Fibroblast of lung (primary cell): ENCODE data around the gene TMEM132E. TPM values are rescaled to one million over a fixed set of nuclear protein-coding genes. Genes with fewer than 3 reads are reported as not detected.

ENCODE experiments used
- DNase-seq, 2 donors: peaks; one replicate each; pipeline versions ENCODE4 v3.0.0 to v3.0.0-alpha.2; 2010; ENCODE audit warnings: low read depth in 2 of 2
- H2AFZ ChIP-seq: 2 replicates; pipeline ENCODE4 v1.5.1; 2012; ENCODE audit warnings: low read length, control low read depth, inconsistent platforms
- H3K27ac ChIP-seq: 2 replicates; pipeline ENCODE4 v1.5.1; 2011; ENCODE audit warnings: low read length, control low read depth; ENCODE audit not compliant: insufficient read depth
- H3K27me3 ChIP-seq: 2 replicates; pipeline ENCODE4 v1.5.1; 2011; ENCODE audit warnings: mild to moderate bottlenecking, low read length; ENCODE audit not compliant: control insufficient read depth, insufficient read depth
- H3K36me3 ChIP-seq: 2 replicates; pipeline ENCODE4 v1.5.1; 2011; ENCODE audit warnings: low read length; ENCODE audit not compliant: control insufficient read depth, insufficient read depth
- H3K4me1 ChIP-seq: 2 replicates; pipeline ENCODE4 v1.5.1; 2011; ENCODE audit warnings: low read length; ENCODE audit not compliant: control insufficient read depth, insufficient read depth; ENCODE audit errors: extremely low read depth
- H3K4me2 ChIP-seq: 2 replicates; pipeline ENCODE4 v1.5.1; 2011; ENCODE audit warnings: low read length, control low read depth; ENCODE audit not compliant: insufficient read depth; ENCODE audit errors: extremely low read depth
- H3K4me3 ChIP-seq, 4 experiments: fragments of 200-600 bp in 1 of 4; sonication (generic) in 1 of 4; replicated peaks in 1 of 4; 2 replicates each; pipeline ENCODE4 v1.5.1; 2011 to 2016; ENCODE audit warnings: low read length in 4 of 4, low read depth in 3 of 4, mild to moderate bottlenecking in 3 of 4, control low read depth in 2 of 4, inconsistent platforms in 1 of 4, mixed read lengths in 1 of 4; ENCODE audit not compliant: insufficient read depth in 1 of 4; ENCODE audit errors: control extremely low read depth in 1 of 4
- H3K79me2 ChIP-seq: 2 replicates; pipeline ENCODE4 v1.5.1; 2012; ENCODE audit warnings: mild to moderate bottlenecking, low read length, inconsistent platforms; ENCODE audit not compliant: control insufficient read depth, insufficient read depth
- H3K9ac ChIP-seq: 2 replicates; pipeline ENCODE4 v1.5.1; 2011; ENCODE audit warnings: mild to moderate bottlenecking, low read length, control low read depth; ENCODE audit not compliant: insufficient read depth
- H3K9me3 ChIP-seq: 2 replicates; pipeline ENCODE4 v1.5.1; 2012; ENCODE audit warnings: low read depth, low read length; ENCODE audit not compliant: control insufficient read depth, insufficient read depth
- H4K20me1 ChIP-seq: 2 replicates; pipeline ENCODE4 v1.5.1; 2011; ENCODE audit warnings: low read length; ENCODE audit not compliant: control insufficient read depth, insufficient read depth; ENCODE audit errors: extremely low read depth
- CTCF ChIP-seq, 2 donors: IDR thresholded peaks in 1 of 2; conservative IDR thresholded peaks in 1 of 2; 1 replicate in 1 of 2; 2 replicates in 1 of 2; pipeline ENCODE4 v1.5.1; 2011 to 2012; ENCODE audit warnings: low read length in 2 of 2, control low read depth in 1 of 2, inconsistent platforms in 1 of 2, low read depth in 1 of 2, mild to moderate bottlenecking in 1 of 2
- EZH2 ChIP-seq: IDR thresholded peaks from 2 replicates; pipeline ENCODE4 v1.5.1; 2012; ENCODE audit warnings: low read length, control low read depth, mild to moderate bottlenecking; ENCODE audit errors: missing control alignments
- polyA plus RNA-seq, 2 donors: library from polyadenylated mRNA; depleted of rRNA in 1 of 2; stranded (reverse) in 1 of 2; unstranded in 1 of 2; fragments of >200 nt; gene quantifications; 2 replicates each; pipeline ENCODE4 v1.2.1, GENCODE V29; 2011 to 2012; ENCODE audit warnings: missing spikeins in 1 of 2
- total RNA-seq: library from RNA; depleted of rRNA; stranded (reverse); fragments of >200 nt; gene quantifications from 2 replicates; pipeline ENCODE4 v1.2.1, GENCODE V29; 2014

The TMEM132E gene
- total and polyA plus RNA-seq, 2 donors (not counting 1 experiment from before 2014, with no cell fraction given): not detected

GRCh38 chr17:34606763-34607162 lies 27.4 kb downstream of the TMEM132E start:
- Histone ChIP-seq H3K27ac (no peak overlapping the region), H4K20me1 (no peaks in the 10 kb centered on the region), H3K4me3 (no peak overlapping the region), H3K9ac (no peak overlapping the region), H3K4me2 (no peak overlapping the region), H3K9me3 (no peaks in the 10 kb centered on the region), H3K27me3 (no peaks in the 10 kb centered on the region), H3K79me2 (no peaks in the 10 kb centered on the region), H3K4me1 (no peaks in the 10 kb centered on the region), H2AFZ (no peak overlapping the region), H3K36me3 (no peaks in the 10 kb centered on the region)
- DNase-seq: no peak
- TF ChIP-seq EZH2 (no peak), CTCF (conservative IDR thresholded peaks at IDR 0.05 in 1 of 2, IDR thresholded peaks at IDR 0.05 in 1 of 2; ENCODE audit: low read depth in 1 of 2, low read length in 2 of 2) (no peak)

- H3K4me3 ChIP-seq: no peak overlapping the region
- H3K9me3 ChIP-seq: no peaks in the 10 kb centered on the region
- H2AFZ ChIP-seq: no peak overlapping the region
- TF ChIP-seq CTCF (conservative IDR thresholded peaks at IDR 0.05 in 1 of 2, IDR thresholded peaks at IDR 0.05 in 1 of 2; ENCODE audit: low read depth in 1 of 2, low read length in 2 of 2) (no peak), EZH2 (no peak)
- no peaks in the 10 kb centered on the region for H3K79me2 ChIP-seq
- no peaks in the 10 kb centered on the region for H3K27me3 ChIP-seq
- H3K9ac ChIP-seq: no peak overlapping the region
- H3K27ac ChIP-seq: no peak overlapping the region
- H3K4me1 ChIP-seq: no peaks in the 10 kb centered on the region
- H4K20me1 ChIP-seq: no peaks in the 10 kb centered on the region
- H3K4me2 ChIP-seq: no peak overlapping the region
- DNase-seq: no peak
- H3K36me3 ChIP-seq: no peaks in the 10 kb centered on the region
Measured at GRCh38 chr17:34607917-34608316, 28.5 kb downstream of the TMEM132E start.

- H3K9ac ChIP-seq: no peak overlapping the region
- TF ChIP-seq EZH2 (no peak), CTCF (conservative IDR thresholded peaks at IDR 0.05 in 1 of 2, IDR thresholded peaks at IDR 0.05 in 1 of 2; ENCODE audit: low read depth in 1 of 2, low read length in 2 of 2) (no peak)
- no peaks in the 10 kb centered on the region for H3K36me3 ChIP-seq
- no peaks in the 10 kb centered on the region for H3K9me3 ChIP-seq
- H3K79me2 ChIP-seq: no peaks in the 10 kb centered on the region
- no peak overlapping the region for H3K4me3 ChIP-seq
- DNase-seq: no peak
- H3K27me3 ChIP-seq: no peaks in the 10 kb centered on the region
- no peaks in the 10 kb centered on the region for H3K4me1 ChIP-seq
- H4K20me1 ChIP-seq: no peaks in the 10 kb centered on the region
- H2AFZ ChIP-seq: no peak overlapping the region
- no peak overlapping the region for H3K27ac ChIP-seq
- H3K4me2 ChIP-seq: no peak overlapping the region
Measured at GRCh38 chr17:34609210-34609609, 29.8 kb downstream of the TMEM132E start.
